ENCODE results near the gene KRT28.

The KRT28 gene

GRCh38 chr17:40794466-40794865 is 5.3 kb downstream of the KRT28 start:
- TF ChIP-seq ZFX (IDR thresholded peaks at IDR 0.05), result no peak
- TF ChIP-seq, protein P1, sequence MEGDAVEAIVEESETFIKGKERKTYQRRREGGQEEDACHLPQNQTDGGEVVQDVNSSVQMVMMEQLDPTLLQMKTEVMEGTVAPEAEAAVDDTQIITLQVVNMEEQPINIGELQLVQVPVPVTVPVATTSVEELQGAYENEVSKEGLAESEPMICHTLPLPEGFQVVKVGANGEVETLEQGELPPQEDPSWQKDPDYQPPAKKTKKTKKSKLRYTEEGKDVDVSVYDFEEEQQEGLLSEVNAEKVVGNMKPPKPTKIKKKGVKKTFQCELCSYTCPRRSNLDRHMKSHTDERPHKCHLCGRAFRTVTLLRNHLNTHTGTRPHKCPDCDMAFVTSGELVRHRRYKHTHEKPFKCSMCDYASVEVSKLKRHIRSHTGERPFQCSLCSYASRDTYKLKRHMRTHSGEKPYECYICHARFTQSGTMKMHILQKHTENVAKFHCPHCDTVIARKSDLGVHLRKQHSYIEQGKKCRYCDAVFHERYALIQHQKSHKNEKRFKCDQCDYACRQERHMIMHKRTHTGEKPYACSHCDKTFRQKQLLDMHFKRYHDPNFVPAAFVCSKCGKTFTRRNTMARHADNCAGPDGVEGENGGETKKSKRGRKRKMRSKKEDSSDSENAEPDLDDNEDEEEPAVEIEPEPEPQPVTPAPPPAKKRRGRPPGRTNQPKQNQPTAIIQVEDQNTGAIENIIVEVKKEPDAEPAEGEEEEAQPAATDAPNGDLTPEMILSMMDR (conservative IDR thresholded peaks at IDR 0.05), result no peak

GRCh38 chr17:40793832-40794231 is 5.9 kb downstream of the KRT28 start:
- TF ChIP-seq, protein P1 (conservative IDR thresholded peaks at IDR 0.05), result no peak
- no peak for TF ChIP-seq ZFX (IDR thresholded peaks at IDR 0.05)
- no peak overlapping the region for H3K27ac ChIP-seq

More at GRCh38 chr17:40794466-40794865, 5.3 kb downstream of the KRT28 start:
- no peak overlapping the region for H3K27ac ChIP-seq

- no peak overlapping the region for H3K27ac ChIP-seq
- TF ChIP-seq ZFX (IDR thresholded peaks at IDR 0.05), result no peak
- TF ChIP-seq, protein P1 (conservative IDR thresholded peaks at IDR 0.05), result peak; percentile 89
Observed at GRCh38 chr17:40791787-40792436, 7.8 kb downstream of the KRT28 start.

- TF ChIP-seq, protein P1 (conservative IDR thresholded peaks at IDR 0.05), result no peak
- no peak overlapping the region for H3K27ac ChIP-seq
Observed at GRCh38 chr17:40791111-40791510, 8.6 kb downstream of the KRT28 start.

GRCh38 chr17:40782450-40782849 is 17.3 kb downstream of the KRT28 start, which contains the start of gene KRT27:
TSS of gene KRT27 (minus strand) at chr17:40782550. CDS start at chr17:40782493, 57 bp downstream.
- no peak within 1 kb of the TSS for H3K27ac ChIP-seq
- no peak for TF ChIP-seq ZFX (IDR thresholded peaks at IDR 0.05)
- TF ChIP-seq, protein P1 (conservative IDR thresholded peaks at IDR 0.05), result no peak

DNA sequence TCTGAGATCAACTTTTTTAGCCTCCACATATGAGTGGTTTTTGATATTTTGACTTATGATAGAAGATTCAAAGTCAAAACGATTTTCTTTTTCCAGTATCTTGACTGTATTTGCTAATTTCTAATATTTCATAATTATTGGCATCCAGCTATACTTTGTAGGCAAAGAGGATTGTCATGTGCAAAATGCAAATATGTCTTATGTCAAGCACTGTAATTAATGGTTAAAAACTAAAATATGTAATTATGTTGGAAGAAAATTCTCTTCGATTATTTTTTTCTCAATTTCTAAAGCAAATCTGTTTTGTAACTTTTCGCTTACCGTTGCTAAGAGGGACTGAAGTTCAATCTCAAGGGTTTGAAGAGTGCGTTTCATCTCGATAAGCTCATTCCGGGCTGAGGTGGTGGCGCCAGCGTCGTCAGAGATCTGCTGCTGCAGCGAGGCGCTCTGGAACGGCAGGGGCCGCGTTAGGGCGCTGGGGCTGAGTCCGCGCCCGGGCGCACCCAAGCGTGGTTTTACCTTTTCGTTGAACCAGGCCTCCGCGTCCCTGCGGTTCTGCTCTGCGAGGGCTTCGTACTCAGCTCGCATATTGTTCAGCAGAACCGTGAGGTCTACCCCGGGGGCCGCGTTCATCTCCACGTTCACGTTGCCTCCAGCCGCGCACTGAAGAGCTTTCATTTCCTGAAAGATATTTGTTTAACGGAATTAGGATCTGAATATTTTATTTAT is 20.4 kb downstream of the KRT28 start:
- no peak for TF ChIP-seq ZFX (IDR thresholded peaks at IDR 0.05)
- TF ChIP-seq, protein P1 (conservative IDR thresholded peaks at IDR 0.05), result no peak

DNA sequence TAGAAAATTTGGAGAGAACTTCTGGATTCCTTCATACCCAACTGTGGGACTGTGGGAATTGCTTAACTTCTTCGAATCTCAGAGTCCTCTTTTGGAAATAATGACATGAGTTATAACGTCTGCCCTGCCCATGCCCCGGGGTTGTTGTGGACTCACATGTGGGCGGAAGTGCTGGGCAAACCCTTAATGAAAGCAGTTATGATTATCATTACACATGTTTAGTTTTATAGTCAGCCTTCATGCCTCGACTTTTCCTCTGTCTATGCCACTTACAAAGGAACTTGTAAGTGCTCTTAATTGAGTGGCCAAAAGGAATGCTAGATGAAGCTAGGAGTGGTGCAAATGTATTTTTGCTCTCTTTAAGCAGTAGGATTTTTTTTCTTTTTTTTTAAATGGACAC is 21.3 kb downstream of the KRT28 start:
- TF ChIP-seq ZFX (IDR thresholded peaks at IDR 0.05), result no peak
- TF ChIP-seq, protein P1 (conservative IDR thresholded peaks at IDR 0.05), result no peak
- no peak overlapping the region for H3K27ac ChIP-seq

More for the DNA sequence above, 20.4 kb downstream of the KRT28 start:
- H3K27ac ChIP-seq, result no peak overlapping the region

Measured in C4-2B (cell line).